HepG2 (cell line): Measurements from ENCODE around the gene MAN1B1. TPM values are rescaled to one million over a fixed set of nuclear protein-coding genes. Genes with fewer than 3 reads are reported as not detected.

Source experiments
- ELF1 ChIP-seq: sonication (generic); formaldehyde crosslinking; IDR thresholded peaks from 2 replicates; pipeline ENCODE4 v1.4.0; 2020; ENCODE audit warnings: missing genetic modification reagents
- ERF ChIP-seq: IDR thresholded peaks from 2 replicates; pipeline ENCODE4 v1.6.1; 2018; ENCODE audit warnings: missing biosample characterization, missing genetic modification reagents
- GLI4 ChIP-seq: sonication (generic); formaldehyde crosslinking; IDR thresholded peaks from 2 replicates; pipeline ENCODE4 v1.5.1; 2020; ENCODE audit warnings: missing genetic modification reagents, mild to moderate bottlenecking, moderate library complexity, borderline replicate concordance
- MAF1 ChIP-seq: sonication (generic); formaldehyde crosslinking; IDR thresholded peaks from 2 replicates; pipeline ENCODE4 v1.5.0; 2020; ENCODE audit warnings: missing genetic modification reagents, borderline replicate concordance
- MED1 ChIP-seq: sonication (generic); formaldehyde crosslinking; IDR thresholded peaks from 2 replicates; pipeline ENCODE4 v1.4.0; 2020; ENCODE audit warnings: missing genetic modification reagents
- RFX1 ChIP-seq: fragments of 450-650 bp; IDR thresholded peaks from 2 replicates; pipeline ENCODE4 v1.6.1; 2017
- STAT5B ChIP-seq: sonication (generic); formaldehyde crosslinking; IDR thresholded peaks from 2 replicates; pipeline ENCODE4 v1.4.0; 2020; ENCODE audit warnings: missing genetic modification reagents
- XRCC5 ChIP-seq: fragments of 200-400 bp; formaldehyde crosslinking; optimal IDR thresholded peaks from 2 replicates; pipeline ENCODE3; 2017; ENCODE audit warnings: mild to moderate bottlenecking, low read length
- ZNF3 ChIP-seq: IDR thresholded peaks from 2 replicates; pipeline ENCODE4 v1.7.0; 2017; ENCODE audit warnings: inconsistent platforms
- polyA plus RNA-seq, 8 experiments: library from polyadenylated mRNA; depleted of rRNA in 3 of 8; stranded (reverse) in 7 of 8; unstranded in 1 of 8; fragments of >200 nt; fragmentation: Illumina TruSeq in 4 of 8; extraction: Trizol in 4 of 8; gene quantifications; 2 replicates each; pipeline versions ENCODE4 v1.2.1 to v1.2.3, GENCODE V29; 2011 to 2016; ENCODE audit warnings: low read depth in 4 of 8, missing spikeins in 1 of 8, mixed read lengths in 1 of 8; ENCODE audit not compliant: insufficient read depth in 1 of 8
- total RNA-seq, 5 experiments: library from RNA; depleted of rRNA; stranded (reverse); fragments of >200 nt; fragmentation: Illumina TruSeq; extraction: Trizol; gene quantifications; 2 replicates each; pipeline ENCODE4 v1.2.3, GENCODE V29; 2016; ENCODE audit warnings: low read depth in 1 of 5
- TF ChIP-seq, protein P1 (sequence below): sonication (generic); formaldehyde crosslinking; conservative IDR thresholded peaks from 2 replicates; pipeline ENCODE4 v1.4.0; 2020; ENCODE audit warnings: mild to moderate bottlenecking, missing genetic modification reagents, moderate library complexity
- TF ChIP-seq, protein P2 (sequence below): sonication (generic); formaldehyde crosslinking; IDR thresholded peaks from 2 replicates; pipeline ENCODE4 v1.8.0; 2022; ENCODE audit warnings: mild to moderate bottlenecking, missing genetic modification reagents
- TF ChIP-seq, protein P3 (sequence below): sonication (generic); formaldehyde crosslinking; conservative IDR thresholded peaks from 2 replicates; pipeline ENCODE4 v1.4.0; 2020; ENCODE audit warnings: missing genetic modification reagents
- TF ChIP-seq, protein P4 (sequence below), 2 experiments: IDR thresholded peaks; 2 replicates each; pipeline ENCODE4 v1.6.1; 2011 to 2012; ENCODE audit warnings: low read length in 2 of 2, borderline replicate concordance in 1 of 2, low read depth in 1 of 2, mild to moderate bottlenecking in 1 of 2, moderate library complexity in 1 of 2
- TF ChIP-seq, protein P5 (sequence below): fragments of 450-650 bp; IDR thresholded peaks from 2 replicates; pipeline ENCODE4 v1.6.1; 2017; ENCODE audit warnings: mild to moderate bottlenecking

MAN1B1 gene
- total and polyA plus RNA-seq, 2 of the 13 experiments (the other 11 are each of a cell fraction or from before 2014, with no cell fraction given) = 48.9 to 59.5 TPM

DNA sequence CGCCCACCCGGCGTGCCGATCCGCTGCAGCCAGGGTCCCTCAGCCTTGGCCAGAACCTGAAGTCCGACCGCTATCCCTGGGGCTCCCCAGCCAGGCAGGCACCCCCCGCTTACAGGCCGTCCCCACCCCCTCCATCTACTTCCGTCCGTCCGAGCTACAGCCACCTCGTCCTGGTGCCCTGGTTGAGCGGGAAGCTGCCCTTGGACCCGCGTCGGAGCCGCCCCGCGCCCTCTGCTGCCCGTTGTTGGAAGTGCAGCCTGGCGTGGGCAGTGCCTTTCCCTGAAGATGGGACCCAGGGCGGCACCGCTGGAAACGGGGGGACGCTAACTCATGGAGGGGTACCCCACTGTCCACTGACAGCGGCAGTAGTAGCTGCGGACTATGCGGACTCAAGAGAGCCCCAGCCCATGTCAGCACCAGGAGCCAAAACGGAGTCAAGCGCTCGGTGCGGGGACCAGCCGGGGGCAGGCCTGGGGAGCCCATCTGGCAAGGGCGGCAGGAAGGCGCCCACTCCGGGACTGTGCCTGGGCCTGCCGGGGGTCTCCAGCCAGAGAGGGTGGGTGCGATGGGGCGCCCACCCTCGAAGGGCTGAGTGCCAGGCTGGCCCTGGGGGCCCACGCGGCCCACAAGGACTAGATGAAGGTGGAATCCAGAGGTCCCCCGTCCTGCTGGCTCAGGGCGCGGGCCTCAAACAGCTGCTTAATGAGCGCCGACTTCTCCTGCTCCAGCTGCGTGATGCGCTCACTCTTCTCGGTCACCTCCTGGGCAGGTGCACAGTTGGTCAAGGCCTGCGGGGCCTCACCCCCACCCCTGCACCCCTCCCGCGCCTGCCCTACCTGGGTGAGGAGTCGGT lies 22.5 kb upstream of the MAN1B1 start (continued):
- TF ChIP-seq, protein P1, sequence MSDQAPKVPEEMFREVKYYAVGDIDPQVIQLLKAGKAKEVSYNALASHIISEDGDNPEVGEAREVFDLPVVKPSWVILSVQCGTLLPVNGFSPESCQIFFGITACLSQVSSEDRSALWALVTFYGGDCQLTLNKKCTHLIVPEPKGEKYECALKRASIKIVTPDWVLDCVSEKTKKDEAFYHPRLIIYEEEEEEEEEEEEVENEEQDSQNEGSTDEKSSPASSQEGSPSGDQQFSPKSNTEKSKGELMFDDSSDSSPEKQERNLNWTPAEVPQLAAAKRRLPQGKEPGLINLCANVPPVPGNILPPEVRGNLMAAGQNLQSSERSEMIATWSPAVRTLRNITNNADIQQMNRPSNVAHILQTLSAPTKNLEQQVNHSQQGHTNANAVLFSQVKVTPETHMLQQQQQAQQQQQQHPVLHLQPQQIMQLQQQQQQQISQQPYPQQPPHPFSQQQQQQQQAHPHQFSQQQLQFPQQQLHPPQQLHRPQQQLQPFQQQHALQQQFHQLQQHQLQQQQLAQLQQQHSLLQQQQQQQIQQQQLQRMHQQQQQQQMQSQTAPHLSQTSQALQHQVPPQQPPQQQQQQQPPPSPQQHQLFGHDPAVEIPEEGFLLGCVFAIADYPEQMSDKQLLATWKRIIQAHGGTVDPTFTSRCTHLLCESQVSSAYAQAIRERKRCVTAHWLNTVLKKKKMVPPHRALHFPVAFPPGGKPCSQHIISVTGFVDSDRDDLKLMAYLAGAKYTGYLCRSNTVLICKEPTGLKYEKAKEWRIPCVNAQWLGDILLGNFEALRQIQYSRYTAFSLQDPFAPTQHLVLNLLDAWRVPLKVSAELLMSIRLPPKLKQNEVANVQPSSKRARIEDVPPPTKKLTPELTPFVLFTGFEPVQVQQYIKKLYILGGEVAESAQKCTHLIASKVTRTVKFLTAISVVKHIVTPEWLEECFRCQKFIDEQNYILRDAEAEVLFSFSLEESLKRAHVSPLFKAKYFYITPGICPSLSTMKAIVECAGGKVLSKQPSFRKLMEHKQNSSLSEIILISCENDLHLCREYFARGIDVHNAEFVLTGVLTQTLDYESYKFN (CRISPR knock-in tag) = 0 out of 2 replicates have a peak, but pooled peaks have one; percentile 17
- TF ChIP-seq ERF (CRISPR knock-in tag) = peak; percentile 51; the same call in 1 of the 2 replicates
- TF ChIP-seq, protein P2, sequence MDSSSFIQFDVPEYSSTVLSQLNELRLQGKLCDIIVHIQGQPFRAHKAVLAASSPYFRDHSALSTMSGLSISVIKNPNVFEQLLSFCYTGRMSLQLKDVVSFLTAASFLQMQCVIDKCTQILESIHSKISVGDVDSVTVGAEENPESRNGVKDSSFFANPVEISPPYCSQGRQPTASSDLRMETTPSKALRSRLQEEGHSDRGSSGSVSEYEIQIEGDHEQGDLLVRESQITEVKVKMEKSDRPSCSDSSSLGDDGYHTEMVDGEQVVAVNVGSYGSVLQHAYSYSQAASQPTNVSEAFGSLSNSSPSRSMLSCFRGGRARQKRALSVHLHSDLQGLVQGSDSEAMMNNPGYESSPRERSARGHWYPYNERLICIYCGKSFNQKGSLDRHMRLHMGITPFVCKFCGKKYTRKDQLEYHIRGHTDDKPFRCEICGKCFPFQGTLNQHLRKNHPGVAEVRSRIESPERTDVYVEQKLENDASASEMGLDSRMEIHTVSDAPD = no peak
- no peak for TF ChIP-seq MAF1 (CRISPR knock-in tag)
- peak; percentile 70; the same call in 1 of the 2 replicates for TF ChIP-seq STAT5B
- no peak for TF ChIP-seq RFX1
- TF ChIP-seq, protein P3, sequence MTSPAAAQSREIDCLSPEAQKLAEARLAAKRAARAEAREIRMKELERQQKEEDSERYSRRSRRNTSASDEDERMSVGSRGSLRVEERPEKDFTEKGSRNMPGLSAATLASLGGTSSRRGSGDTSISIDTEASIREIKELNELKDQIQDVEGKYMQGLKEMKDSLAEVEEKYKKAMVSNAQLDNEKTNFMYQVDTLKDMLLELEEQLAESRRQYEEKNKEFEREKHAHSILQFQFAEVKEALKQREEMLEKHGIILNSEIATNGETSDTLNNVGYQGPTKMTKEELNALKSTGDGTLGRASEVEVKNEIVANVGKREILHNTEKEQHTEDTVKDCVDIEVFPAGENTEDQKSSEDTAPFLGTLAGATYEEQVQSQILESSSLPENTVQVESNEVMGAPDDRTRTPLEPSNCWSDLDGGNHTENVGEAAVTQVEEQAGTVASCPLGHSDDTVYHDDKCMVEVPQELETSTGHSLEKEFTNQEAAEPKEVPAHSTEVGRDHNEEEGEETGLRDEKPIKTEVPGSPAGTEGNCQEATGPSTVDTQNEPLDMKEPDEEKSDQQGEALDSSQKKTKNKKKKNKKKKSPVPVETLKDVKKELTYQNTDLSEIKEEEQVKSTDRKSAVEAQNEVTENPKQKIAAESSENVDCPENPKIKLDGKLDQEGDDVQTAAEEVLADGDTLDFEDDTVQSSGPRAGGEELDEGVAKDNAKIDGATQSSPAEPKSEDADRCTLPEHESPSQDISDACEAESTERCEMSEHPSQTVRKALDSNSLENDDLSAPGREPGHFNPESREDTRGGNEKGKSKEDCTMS (CRISPR knock-in tag) = no peak
- TF ChIP-seq GLI4 (CRISPR knock-in tag) = no peak
- TF ChIP-seq, protein P4, sequence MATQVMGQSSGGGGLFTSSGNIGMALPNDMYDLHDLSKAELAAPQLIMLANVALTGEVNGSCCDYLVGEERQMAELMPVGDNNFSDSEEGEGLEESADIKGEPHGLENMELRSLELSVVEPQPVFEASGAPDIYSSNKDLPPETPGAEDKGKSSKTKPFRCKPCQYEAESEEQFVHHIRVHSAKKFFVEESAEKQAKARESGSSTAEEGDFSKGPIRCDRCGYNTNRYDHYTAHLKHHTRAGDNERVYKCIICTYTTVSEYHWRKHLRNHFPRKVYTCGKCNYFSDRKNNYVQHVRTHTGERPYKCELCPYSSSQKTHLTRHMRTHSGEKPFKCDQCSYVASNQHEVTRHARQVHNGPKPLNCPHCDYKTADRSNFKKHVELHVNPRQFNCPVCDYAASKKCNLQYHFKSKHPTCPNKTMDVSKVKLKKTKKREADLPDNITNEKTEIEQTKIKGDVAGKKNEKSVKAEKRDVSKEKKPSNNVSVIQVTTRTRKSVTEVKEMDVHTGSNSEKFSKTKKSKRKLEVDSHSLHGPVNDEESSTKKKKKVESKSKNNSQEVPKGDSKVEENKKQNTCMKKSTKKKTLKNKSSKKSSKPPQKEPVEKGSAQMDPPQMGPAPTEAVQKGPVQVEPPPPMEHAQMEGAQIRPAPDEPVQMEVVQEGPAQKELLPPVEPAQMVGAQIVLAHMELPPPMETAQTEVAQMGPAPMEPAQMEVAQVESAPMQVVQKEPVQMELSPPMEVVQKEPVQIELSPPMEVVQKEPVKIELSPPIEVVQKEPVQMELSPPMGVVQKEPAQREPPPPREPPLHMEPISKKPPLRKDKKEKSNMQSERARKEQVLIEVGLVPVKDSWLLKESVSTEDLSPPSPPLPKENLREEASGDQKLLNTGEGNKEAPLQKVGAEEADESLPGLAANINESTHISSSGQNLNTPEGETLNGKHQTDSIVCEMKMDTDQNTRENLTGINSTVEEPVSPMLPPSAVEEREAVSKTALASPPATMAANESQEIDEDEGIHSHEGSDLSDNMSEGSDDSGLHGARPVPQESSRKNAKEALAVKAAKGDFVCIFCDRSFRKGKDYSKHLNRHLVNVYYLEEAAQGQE (IDR thresholded peaks at IDR 0.05; ENCODE audit: borderline replicate concordance in 1 of 2, low read depth in 1 of 2, low read length in 2 of 2) = peak in 1 of 2 experiments; percentile 46; a peak in 1 of 4 replicates
- TF ChIP-seq ZNF3 = no peak
- peak; percentile 27; the same call in 1 of the 2 replicates for TF ChIP-seq MED1 (CRISPR knock-in tag)
- TF ChIP-seq, protein P5, sequence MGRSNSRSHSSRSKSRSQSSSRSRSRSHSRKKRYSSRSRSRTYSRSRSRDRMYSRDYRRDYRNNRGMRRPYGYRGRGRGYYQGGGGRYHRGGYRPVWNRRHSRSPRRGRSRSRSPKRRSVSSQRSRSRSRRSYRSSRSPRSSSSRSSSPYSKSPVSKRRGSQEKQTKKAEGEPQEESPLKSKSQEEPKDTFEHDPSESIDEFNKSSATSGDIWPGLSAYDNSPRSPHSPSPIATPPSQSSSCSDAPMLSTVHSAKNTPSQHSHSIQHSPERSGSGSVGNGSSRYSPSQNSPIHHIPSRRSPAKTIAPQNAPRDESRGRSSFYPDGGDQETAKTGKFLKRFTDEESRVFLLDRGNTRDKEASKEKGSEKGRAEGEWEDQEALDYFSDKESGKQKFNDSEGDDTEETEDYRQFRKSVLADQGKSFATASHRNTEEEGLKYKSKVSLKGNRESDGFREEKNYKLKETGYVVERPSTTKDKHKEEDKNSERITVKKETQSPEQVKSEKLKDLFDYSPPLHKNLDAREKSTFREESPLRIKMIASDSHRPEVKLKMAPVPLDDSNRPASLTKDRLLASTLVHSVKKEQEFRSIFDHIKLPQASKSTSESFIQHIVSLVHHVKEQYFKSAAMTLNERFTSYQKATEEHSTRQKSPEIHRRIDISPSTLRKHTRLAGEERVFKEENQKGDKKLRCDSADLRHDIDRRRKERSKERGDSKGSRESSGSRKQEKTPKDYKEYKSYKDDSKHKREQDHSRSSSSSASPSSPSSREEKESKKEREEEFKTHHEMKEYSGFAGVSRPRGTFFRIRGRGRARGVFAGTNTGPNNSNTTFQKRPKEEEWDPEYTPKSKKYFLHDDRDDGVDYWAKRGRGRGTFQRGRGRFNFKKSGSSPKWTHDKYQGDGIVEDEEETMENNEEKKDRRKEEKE = no peak
- peak; percentile 23; the same call in 1 of the 2 replicates for TF ChIP-seq ELF1 (CRISPR knock-in tag)
- peak; percentile 58 for TF ChIP-seq XRCC5
